CD4-positive, alpha-beta T cell treated with Interferon alpha-2 for 1 hour (primary cell): ENCODE measurements around the gene BAG2.

Experiments
- DNase-seq, 2 donors: peaks; one replicate each; pipeline ENCODE4 v3.0.0-alpha.2; 2020 to 2022

Gene BAG2

DNA sequence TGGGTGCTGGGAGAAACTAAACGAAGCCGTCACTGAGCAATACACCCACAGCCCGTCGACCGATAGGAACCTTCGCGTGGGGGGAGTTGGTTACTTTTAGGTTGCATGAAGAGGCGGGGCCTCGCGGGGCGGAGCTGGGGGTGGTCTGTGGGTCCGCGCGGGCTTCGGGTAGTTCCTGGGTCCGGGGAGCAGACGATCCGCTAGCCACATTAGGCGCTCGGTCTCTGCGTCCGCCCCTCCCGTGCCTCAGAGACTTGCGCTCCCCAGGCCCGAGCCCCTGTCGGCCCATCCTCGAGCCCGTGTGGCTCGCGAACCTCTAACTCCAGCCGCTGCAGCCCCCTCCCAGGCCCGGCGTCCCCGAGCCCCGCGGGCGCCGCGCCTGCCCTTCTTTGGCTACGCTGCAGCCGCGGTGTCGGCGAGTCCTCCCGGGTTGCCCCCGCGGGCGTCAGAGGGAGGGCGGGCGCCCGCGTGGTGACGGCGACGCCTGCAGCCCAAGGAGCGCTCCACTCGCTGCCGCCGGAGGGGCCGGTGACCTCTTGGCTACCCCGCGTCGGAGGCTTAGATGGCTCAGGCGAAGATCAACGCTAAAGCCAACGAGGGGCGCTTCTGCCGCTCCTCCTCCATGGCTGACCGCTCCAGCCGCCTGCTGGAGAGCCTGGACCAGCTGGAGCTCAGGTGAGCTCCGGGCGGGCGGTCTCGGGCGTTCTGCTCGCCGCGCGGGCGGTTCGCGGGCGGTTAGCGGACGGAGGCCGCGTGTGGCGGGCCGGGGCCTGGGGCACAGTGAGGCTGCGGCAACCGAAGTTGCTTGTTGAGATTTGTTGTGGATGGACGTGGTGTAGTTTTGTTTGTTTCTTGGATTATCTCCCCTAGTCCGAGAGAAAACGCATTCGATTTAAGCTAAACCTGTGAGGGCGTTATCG lies at the start of gene BAG2:
TSS of gene BAG2 (plus strand) at position 191 of the 920 bp plus-strand sequence. CDS start at position 563, 372 bp downstream.
- peak; percentile 88 to 90 for DNase-seq

DNA sequence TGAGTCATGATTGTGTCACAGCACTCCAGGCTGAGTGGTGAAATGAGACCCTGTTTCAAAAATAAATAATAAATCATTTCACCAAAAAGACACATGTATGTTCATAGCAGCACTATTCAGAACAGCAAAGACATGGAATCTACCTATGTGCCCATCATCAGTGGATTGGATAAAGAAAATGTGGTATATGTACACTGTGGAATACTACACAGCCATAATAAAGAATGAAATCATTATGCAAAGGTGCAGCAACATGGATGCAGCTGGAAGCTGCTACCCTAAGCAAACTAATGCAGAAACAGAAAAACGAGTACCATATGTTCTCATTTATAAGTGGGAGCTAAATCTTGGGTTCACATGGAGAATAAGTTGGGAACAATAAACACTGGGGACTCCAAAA lies 49.0 kb upstream of the BAG2 start:
- no peak for DNase-seq

DNA sequence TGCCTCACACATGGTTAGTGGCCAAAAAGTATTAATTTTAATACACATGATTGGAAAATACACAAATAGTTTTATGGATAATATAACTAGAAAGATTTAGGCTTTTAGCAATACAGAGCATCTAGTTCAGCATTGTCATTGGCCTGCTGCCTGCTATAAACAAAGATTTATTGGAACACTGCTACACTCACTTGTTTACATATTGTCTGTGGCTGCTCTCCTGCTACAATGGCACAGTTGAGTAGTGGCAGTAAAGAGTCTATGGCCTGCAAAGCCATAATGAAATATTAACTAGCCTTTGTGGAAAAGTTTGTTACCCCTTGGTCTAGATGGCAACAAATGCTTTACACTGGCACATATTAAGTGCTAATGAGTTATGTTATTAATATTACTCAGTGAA lies 44.4 kb upstream of the BAG2 start:
- DNase-seq, result no peak

DNA sequence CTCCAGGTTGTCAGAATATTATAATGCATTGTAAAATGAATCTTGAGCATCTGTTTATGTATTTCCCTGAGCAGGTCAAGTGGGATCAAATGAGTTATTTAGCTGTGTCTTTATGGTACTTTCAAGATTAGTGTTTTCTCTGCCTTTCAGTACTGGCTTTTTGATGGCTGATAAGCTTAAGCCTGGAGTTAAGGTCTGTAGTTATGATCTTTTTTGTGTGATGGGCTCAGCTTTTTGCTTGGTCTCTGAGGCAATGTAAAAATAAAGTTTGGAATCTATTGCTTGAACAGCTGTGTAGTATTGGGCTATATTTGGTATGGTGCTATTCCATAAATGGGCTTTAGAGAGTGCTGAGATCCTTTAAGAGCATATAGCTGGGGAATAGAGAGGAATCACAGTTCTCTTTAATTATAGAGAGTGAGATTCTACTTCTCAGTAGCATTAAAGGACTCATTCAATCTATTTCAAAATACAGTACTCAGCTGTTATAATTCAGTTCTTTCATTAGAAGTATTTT lies 41.4 kb upstream of the BAG2 start:
- DNase-seq, result no peak

DNA sequence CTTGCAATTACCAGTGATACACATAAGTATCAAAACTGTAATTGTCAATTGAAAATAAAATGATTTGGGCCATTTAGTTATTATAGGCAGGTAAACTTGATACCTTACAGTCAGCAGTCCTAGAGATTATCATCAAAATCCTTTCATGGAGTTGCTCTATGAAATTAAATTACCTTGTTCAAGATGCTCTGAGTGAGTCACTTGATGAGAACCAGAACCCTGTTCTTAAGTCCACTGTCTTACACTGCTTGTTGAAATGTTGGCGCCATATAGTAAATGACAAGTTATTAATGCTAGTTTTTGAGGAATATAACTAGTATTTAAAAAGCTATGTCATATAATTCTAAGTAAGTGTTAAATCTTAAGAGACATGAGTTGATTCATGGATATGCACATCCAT lies 37.2 kb upstream of the BAG2 start:
- no peak for DNase-seq

DNA sequence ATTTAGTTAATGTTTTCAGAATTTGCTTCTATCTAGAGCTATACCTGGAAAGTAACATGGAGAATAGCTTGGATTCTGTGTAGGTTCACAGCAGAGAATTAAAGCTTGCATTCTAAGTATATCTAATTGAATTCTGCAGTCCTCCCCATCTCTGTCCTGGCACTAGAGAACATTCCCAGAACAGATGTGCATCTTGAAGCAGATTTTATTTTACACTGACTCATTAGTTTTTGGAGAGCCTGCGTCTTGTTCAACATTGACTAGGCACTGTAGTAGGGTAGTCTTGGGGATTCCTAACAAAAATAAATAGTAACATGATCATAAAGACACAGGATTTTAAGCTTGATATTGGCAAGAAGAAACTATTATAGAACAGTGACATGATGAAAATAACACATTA lies 36.2 kb upstream of the BAG2 start:
- no peak for DNase-seq

DNA sequence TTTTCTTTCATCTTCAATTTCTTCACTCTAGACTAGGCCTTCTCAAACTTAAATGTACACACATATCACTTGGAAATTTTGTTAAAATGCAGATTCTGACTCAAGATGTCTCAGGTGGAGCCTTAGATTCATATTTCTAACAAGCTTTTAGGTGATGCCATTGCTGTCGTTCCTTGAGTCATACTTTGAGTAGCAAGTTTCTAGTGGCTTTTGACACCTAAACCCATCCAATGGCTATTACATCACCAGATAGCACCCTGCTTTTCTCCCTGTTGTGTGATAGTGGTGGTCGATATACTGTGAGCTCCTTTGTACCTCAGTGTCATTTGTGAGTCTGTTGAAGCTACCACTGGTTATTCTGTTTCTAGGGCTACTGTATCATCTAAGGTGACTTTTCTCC lies 34.8 kb upstream of the BAG2 start:
- no peak for DNase-seq

DNA sequence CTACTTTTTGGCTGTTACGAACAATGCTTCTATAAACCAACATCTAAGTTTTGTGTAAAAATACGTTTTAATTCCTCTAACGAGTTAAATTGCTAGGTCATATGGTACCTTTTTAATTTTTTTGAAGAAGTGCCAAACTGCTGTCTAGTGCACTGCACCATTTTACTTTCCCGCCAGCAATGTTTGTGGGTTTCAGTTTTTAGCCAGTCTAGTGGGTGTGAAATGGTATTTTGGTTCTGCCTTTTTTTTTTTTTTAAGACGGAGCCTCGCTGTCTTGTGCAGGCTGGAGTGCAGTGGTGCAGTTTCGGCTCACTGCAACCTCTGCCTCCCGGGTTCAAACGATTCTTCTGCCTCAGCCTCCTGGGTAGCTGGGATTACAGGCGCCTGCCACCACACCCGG lies 34.1 kb upstream of the BAG2 start:
- DNase-seq, result no peak

DNA sequence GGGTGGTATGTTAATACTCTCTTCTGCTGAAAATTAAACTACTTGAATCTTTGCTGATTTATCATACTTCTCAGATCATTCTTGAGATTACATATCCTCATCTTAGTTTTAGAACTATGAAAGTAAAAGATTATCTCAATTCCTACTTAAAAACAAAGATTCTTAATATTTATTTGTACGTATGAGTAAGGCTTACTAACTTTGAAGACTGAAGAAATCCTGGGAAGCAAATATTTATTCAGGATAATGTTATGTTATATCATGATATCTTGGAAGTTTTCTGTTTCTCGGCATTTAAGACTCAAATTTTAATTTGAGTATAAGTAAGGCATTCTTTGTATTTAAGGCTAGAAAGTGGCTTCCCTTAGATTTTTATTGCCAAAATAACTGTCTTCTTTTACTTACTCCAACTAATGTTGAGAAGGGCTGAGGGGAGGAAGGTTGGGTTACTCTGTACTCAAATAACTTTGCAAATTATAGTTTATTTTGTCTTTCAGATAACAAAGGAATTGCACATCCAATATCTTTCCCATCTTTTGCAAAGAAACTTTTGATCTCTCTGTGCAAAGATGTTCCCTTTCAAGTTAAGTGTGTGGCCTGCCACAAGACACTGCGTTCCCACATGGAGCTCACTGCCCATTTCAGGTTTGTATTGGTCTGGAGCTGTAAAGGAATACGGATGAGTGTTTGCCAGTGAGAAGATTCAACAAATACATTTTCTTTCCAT lies 30.5 kb upstream of the BAG2 start:
- no peak for DNase-seq

DNA sequence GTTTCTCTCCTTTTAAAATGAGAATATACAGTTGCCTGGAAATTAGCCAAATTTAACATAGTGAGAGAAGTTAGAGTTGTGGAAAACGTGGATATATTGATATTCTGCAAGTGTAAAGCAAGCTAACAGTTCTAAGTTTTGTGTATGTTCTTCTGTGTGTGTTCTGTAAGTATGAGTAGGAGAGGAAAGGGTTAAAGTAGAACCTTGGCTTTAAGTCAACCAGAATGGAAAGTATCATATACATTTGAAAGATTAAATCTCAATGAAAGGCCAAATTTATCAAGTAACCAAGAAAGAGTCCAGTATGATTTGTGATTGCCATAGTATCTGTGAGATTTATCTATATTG lies 30.0 kb upstream of the BAG2 start:
- no peak for DNase-seq

DNA sequence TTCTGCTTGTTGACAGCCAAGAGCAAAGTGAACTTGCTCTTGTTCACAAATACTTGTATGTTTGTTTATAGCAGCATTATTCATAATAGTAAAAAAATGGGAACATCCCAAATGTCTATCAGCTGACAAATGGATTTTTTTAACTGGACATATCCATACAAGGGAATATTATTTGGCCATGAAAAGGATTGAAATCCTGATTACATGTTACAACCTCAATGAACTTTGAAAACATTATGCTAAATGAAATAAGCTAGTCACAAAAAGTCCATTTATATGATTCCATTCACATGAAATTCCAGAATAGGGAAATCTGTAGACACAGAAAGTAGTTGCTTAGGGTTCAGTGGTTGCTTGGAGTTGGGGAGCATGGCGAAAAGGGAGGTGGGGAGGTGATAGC lies 28.4 kb upstream of the BAG2 start:
- DNase-seq, result no peak

DNA sequence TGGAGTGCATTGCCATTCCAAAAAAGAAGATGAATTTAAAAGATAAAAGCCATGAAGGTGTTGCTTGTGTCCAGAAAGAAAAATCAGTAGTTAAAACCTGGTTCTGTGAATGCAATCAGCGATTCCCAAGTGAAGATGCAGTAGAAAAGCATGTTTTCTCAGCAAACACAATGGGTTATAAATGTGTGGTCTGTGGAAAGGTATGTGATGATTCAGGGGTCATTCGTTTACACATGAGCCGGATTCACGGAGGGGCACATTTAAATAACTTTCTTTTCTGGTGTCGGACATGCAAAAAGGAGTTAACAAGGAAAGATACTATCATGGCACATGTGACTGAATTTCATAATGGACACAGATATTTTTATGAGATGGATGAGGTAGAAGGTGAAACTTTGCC lies 24.7 kb upstream of the BAG2 start:
- no peak for DNase-seq

DNA sequence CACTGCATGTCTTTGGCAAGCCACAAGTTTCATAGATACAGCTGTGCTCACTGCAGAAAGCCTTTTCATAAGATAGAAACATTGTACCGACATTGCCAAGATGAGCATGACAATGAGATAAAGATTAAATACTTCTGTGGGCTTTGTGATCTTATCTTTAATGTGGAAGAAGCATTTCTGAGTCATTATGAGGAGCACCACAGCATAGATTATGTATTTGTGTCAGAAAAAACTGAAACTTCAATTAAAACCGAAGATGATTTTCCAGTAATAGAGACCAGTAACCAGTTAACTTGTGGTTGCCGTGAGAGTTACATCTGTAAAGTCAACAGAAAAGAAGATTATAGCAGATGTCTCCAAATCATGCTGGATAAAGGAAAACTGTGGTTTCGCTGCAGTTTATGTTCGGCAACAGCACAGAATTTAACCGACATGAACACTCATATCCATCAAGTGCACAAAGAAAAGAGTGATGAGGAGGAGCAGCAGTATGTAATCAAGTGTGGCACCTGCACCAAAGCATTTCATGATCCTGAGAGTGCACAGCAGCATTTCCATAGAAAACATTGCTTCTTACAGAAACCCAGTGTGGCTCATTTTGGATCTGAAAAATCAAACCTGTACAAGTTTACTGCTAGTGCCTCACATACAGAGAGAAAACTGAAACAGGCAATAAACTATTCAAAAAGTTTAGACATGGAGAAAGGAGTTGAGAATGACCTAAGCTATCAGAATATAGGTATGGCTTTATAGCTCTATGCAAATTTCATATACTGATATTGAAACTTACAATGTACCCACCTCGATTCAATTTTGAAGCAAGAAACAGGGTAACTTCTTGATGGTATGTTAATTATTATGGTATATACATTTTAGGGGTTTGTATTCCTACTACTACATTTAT lies 23.9 kb upstream of the BAG2 start:
- no peak for DNase-seq

DNA sequence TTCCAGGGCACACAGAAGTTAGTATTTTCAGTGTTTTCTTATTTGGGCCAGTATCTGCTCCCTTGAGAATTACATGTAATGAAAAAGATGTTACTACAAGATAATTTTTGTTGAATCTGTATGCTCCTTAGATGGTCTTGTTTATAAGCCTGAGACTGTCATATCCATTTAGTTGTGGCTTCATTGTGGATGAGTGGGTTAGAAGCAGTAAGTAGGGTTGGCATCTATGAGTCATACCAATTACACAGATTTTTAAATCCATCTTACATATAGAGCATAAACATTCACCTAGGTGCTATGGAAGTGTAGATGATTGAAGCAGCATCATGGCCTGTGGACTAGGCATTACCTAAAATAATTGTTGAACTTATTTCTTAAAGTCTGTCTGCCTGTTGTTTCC lies 13.5 kb upstream of the BAG2 start:
- DNase-seq, result no peak

DNA sequence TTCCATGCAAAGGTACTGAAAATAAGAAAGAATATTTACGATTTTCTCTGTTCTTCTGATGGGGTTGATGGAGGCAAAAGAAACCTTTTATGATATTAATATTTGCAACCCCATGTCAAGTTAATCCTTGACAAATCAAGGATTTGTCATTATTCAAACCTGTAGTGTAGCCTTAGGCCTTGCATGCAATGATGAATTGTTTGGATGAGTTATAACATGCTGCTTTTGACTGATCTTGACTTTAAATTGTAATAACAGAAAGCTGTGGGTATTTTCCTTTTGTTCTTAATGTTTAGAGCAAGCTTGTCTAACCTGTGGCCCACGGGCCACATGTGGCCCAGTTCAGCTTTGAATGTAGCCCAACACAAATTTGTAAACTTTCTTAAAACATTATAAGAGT lies 13.0 kb upstream of the BAG2 start:
- no peak for DNase-seq

DNA sequence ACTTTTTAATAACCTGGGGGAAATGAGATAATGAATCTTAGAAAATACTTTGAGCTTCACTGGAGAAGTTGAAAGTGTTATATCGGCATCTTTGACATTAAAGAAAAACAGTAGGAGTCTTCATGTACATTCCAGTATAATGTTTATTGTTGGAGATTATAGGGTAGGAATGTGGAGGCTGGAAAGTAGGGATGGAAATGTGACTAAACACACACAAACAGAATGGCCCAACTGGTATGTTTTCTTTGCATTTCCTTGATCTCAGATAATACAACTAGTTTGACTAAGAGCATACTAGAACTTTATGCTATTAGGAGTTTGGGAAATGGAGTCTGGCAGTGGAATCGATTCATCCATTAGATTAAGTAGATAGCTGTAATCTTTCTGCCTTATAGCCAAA lies 10.1 kb upstream of the BAG2 start:
- no peak for DNase-seq

DNA sequence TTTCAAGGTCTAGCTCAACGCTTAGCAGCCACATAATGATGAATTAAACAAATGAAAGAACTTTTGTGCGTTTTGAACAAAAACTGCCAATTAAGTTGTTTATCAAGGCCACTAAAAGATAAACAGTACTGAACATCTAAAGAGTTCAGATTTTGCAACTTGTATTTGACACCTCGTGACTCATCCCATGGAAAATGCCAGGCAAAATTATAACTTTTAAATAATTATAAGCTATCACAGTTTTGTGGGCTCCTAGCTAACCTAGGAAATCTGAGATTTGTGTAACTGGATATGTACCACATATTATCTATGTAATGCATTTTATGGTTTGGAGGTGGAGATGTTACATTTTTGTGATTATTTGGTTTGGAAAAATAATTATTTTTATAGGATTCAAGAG lies 9.6 kb upstream of the BAG2 start:
- DNase-seq, result no peak

DNA sequence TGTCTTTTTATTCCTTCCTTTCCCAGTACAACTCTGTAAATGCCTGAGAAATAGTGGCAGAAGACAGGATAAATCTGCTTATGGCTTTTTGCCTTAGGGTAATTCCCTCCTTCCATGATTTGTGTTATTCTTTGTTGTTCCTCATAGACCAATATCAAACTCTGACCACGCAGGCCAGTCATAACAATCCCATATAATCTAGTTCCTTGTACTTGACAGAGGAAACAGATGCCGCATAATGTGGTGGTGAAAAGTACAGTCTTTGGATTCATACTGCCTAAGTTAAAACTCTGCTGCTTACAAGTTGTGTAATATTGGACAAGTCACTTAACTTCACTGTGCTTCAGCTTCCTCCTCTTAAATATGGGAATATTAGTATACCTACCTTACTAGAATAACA lies 8.2 kb upstream of the BAG2 start:
- DNase-seq, result no peak

DNA sequence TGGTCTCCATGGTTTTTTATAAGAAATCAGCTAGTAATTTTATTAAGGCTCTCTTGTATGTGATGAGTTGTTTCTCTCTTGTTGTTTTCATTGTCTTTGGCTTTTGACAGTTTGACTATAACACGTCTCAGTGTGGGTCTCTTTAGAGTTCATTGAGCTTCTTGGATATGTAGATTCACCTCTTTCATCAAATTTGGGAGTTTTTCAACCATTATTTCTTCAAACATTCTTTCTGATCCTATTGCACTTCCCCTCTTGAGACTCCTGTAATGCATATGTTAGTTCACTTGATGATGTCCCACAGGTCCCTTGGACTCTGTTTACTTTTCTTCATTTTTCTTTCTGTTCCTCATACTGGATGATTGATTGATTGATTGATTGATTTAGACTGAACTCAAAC lies 7.0 kb upstream of the BAG2 start:
- DNase-seq, result no peak

DNA sequence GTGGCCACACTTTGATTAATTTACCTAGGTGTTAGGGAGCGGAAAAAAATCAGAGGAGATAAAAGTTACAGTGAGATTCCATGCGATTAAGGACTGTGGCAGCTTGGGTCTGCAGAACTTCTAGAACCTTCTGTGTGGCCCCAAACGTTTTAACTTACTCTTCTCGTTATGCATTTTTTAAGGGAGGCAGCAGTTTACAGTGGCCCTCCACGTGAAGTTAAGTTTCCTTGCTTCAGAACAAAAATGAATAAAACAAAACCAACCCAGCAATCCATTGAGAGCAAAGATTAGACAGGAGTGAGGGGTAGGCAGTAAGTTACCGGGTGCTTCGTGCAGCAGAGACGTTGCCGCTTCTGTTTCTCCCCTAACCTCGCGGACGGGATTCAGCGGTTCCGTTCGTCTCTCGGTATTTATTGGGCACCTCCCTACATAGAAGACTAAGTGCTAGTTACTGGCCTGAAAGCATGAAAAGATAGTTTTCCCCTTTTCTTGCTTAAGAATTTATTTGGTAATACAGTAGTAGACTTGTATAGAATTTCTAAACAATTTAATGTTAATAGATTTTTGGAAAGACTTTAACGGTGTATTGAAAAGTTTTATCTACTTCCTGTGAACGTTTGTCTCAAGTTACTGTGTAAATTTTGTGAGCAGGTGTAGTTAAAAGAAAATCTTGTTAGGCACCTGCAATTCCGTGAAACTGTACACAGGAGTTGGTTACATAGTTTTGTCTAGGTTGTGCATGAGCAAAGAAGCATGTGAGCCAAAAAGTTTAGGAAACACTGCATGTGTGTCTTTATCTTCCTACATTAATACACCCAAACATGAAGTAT lies 1.1 kb downstream of the BAG2 start:
- peak; percentile 19 to 23 for DNase-seq

DNA sequence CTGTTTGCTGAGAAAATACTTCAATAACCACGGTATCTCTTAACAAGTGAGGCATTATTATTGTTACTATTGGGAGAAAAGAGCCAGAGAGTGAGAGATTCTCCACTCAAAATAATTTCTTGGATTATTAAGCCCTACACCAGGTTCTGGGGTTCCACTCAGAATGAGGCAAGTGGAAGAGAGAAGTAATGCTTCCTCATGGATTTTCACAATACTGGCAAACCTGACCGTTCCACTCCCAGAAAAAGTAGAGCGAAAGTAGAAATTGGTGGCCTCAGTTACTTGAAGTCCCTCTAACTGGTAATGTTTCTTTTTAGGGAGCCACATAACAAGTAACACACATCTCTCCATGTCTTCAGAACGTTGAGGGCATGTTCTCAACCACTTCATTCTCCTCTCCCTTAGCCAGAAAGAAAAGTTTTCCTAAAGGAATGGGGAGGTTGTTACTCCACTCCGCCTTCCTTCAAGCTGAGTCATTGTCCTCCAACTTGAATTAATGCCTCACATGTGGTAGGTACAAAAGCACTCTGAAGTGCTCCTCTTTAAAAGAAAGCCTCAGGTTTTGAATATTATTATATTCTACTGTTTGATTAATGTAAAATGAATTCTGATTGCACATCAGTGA lies 1.9 kb downstream of the BAG2 start:
- no peak for DNase-seq

DNA sequence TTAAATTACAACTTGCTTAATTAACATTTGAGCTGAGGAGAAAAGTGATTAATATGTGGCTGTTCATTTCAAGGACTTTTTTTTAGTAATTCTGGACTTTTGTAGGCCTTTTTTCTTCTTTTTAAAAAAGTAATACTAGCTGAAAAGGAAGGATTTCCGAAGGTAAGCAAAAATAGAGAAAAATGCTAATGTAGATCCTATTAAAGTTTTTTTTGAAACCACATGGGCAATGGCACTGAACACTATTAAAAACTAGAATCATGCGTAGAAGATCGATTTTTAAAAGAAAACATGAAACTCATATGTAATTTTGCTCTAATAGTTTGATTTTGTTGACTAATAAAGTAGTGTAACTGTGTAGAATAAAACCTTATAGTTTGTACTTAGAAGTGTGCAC lies 2.4 kb downstream of the BAG2 start:
- no peak for DNase-seq
